Activated naive CD8-positive, alpha-beta T cell (primary cell): ENCODE measurements around the gene WASHC2A.
"Not testable (repeated sequence)": the region's sequence is repeated elsewhere in the genome, so short reads cannot be mapped to it uniquely, and the experiment has no call there.

Experiments
- H3K27ac Mint-ChIP-seq: one replicate; pipeline ENCODE4 v1.8.0; 2021; ENCODE audit warnings: mixed read lengths
- H3K27me3 Mint-ChIP-seq: one replicate; pipeline ENCODE4 v1.8.0; 2021; ENCODE audit warnings: mixed read lengths
- H3K36me3 Mint-ChIP-seq: one replicate; pipeline ENCODE4 v1.8.0; 2021; ENCODE audit warnings: mixed read lengths
- H3K4me1 Mint-ChIP-seq: one replicate; pipeline ENCODE4 v1.8.0; 2021; ENCODE audit warnings: low read depth, mixed read lengths
- H3K4me3 Mint-ChIP-seq: one replicate; pipeline ENCODE4 v1.8.0; 2021; ENCODE audit warnings: mild to moderate bottlenecking, mixed read lengths
- H3K9me3 Mint-ChIP-seq: one replicate; pipeline ENCODE4 v1.8.0; 2021; ENCODE audit warnings: low read depth, mixed read lengths

Gene WASHC2A

GRCh38 chr10:50165038-50165437 is 97.3 kb downstream of the WASHC2A start:
- H3K36me3 Mint-ChIP-seq, H3K4me1 Mint-ChIP-seq, H3K9me3 Mint-ChIP-seq, H3K4me3 Mint-ChIP-seq, H3K27me3 Mint-ChIP-seq, H3K27ac Mint-ChIP-seq: not testable (repeated sequence)

DNA sequence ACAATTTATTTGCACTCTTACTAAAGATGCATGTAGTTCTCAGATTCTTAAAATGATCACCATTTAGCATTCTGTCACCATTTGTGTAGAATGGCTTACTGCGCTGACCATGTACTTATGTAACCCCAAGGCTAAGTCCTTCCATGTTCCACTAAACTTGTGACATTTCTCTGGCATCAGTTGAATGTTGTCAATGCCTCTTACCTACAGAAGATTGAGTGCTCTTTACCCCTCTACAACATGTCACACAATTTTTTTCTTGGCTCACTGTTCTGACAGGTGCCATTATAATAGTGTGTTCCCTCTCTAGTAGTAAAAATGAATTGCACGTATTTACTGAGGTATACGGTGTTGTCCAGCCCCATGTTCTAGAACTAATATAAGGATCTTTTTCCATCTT is 100.1 kb downstream of the WASHC2A start:
- not testable (repeated sequence) for H3K4me1 Mint-ChIP-seq, H3K36me3 Mint-ChIP-seq, H3K27ac Mint-ChIP-seq, H3K9me3 Mint-ChIP-seq, H3K27me3 Mint-ChIP-seq, H3K4me3 Mint-ChIP-seq

DNA sequence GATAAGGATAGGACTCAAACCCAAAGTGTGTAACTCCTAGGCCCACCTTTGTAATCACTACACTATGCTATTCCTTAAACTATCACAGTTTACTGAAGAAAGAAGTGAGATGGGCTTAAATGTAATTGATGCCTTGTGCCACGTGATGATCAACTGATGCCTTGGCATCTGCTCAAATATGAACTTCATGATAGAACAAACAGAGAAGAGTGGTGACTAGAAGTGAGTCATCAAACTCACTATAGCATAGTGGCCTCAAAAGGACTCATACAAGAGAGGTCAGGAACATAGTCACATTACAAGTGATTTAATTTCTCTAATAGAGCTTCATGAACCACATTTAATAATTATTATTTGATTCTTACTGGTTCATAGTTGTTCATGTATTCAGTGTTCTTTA is 101.8 kb downstream of the WASHC2A start:
- not testable (repeated sequence) for H3K4me3 Mint-ChIP-seq, H3K27ac Mint-ChIP-seq, H3K27me3 Mint-ChIP-seq, H3K36me3 Mint-ChIP-seq, H3K4me1 Mint-ChIP-seq, H3K9me3 Mint-ChIP-seq

GRCh38 chr10:50174788-50175525 is 107.2 kb downstream of the WASHC2A start:
- H3K36me3 Mint-ChIP-seq, H3K27ac Mint-ChIP-seq: not testable (repeated sequence)

More at GRCh38 chr10:50174788-50175525, 107.2 kb downstream of the WASHC2A start:
- H3K27me3 Mint-ChIP-seq, H3K9me3 Mint-ChIP-seq, H3K4me1 Mint-ChIP-seq, H3K4me3 Mint-ChIP-seq: not testable (repeated sequence)
